B cell (primary cell): Measurements from ENCODE around the gene LRTM2. TPM values are rescaled to one million over a fixed set of nuclear protein-coding genes. Genes with fewer than 3 reads are reported as not detected.

Source experiments
- ATAC-seq: fragments of 200-7000 bp; cut with Tn5 transposase; one replicate; pipeline ENCODE4 v1.10.0; 2021; ENCODE audit warnings: low read depth, mild to moderate bottlenecking, moderate number of reproducible peaks, moderate library complexity
- CTCF ChIA-PET: fragments of 350-600 bp; sonication (Branson Sonifier 250); formaldehyde crosslinking; loops from one replicate; lab custom pipeline; 2021; ENCODE audit warnings: antibody characterized with exemption, inconsistent platforms; lab: Charles Lee
- POLR2A ChIA-PET: fragments of 350-600 bp; sonication (Branson Sonifier 250); formaldehyde crosslinking; loops from one replicate; lab custom pipeline; 2021; ENCODE audit warnings: antibody characterized with exemption; lab: Charles Lee
- DNase-seq: peaks from one replicate; pipeline ENCODE4 v3.0.0; 2013
- H2AFZ ChIP-seq: 2 replicates; pipeline ENCODE4 v1.6.1; 2012; ENCODE audit warnings: mild to moderate bottlenecking, low read depth, low read length; ENCODE audit not compliant: insufficient read depth, poor library complexity, severe bottlenecking
- H3K27ac ChIP-seq, 2 donors: 1 replicate in 1 of 2; 2 replicates in 1 of 2; pipeline ENCODE4 v1.5.1; 2012 to 2013; ENCODE audit warnings: low read length in 2 of 2, mild to moderate bottlenecking in 2 of 2, moderate library complexity in 1 of 2
- H3K27me3 ChIP-seq, 4 experiments: fragments of 200-600 bp in 1 of 4; sonication (generic) in 1 of 4; replicated peaks in 1 of 4; 1 replicate in 2 of 4; 2 replicates in 2 of 4; pipeline versions ENCODE4 v1.6.1 to v1.7.0; 2013 to 2016; ENCODE audit warnings: low read length in 3 of 4, mild to moderate bottlenecking in 2 of 4, mixed read lengths in 1 of 4, moderate library complexity in 1 of 4; ENCODE audit not compliant: insufficient read depth in 4 of 4, control insufficient read depth in 3 of 4; ENCODE audit errors: control extremely low read depth in 1 of 4
- H3K36me3 ChIP-seq, 2 experiments: replicated peaks in 1 of 2; 1 replicate in 1 of 2; 2 replicates in 1 of 2; pipeline versions ENCODE4 v1.6.1 to v1.7.1; 2013; ENCODE audit warnings: low read length in 1 of 2; ENCODE audit not compliant: insufficient read depth in 2 of 2, control insufficient read depth in 1 of 2; ENCODE audit errors: control extremely low read depth in 1 of 2, extremely low read depth in 1 of 2
- H3K4me1 ChIP-seq, 2 donors: fragments of 200-600 bp in 1 of 2; sonication (generic) in 1 of 2; 1 replicate in 1 of 2; 2 replicates in 1 of 2; pipeline versions ENCODE4 v1.5.1 to v1.6.1; 2013 to 2017; ENCODE audit warnings: low read length in 2 of 2; ENCODE audit not compliant: control insufficient read depth in 2 of 2, insufficient read depth in 2 of 2
- H3K4me2 ChIP-seq: replicated peaks from 2 replicates; pipeline ENCODE3; 2012; ENCODE audit warnings: mild to moderate bottlenecking, low read depth, low read length; ENCODE audit not compliant: poor library complexity, severe bottlenecking
- H3K4me3 ChIP-seq, 5 experiments: fragments of 200-600 bp in 1 of 5; sonication (generic) in 1 of 5; 1 replicate in 3 of 5; 2 replicates in 2 of 5; pipeline versions ENCODE4 v1.5.1 to v1.7.0; 2011 to 2016; ENCODE audit warnings: low read length in 4 of 5, mild to moderate bottlenecking in 4 of 5, low read depth in 2 of 5, control low read depth in 1 of 5, moderate library complexity in 1 of 5; ENCODE audit not compliant: insufficient read depth in 1 of 5; ENCODE audit errors: control extremely low read depth in 1 of 5, extremely low read depth in 1 of 5
- H3K79me2 ChIP-seq: fragments of 200-600 bp; sonication (generic); one replicate; pipeline ENCODE4 v1.6.0; 2016; ENCODE audit warnings: low read length; ENCODE audit not compliant: control insufficient read depth, insufficient read depth
- H3K9ac ChIP-seq: fragments of 200-600 bp; sonication (generic); 2 replicates; pipeline ENCODE4 v1.6.1; 2017; ENCODE audit warnings: mild to moderate bottlenecking, low read length, moderate library complexity
- H3K9me3 ChIP-seq, 3 donors: one replicate each; pipeline versions ENCODE4 v1.6.1 to v1.7.1; 2013; ENCODE audit warnings: low read length in 2 of 3; ENCODE audit not compliant: control insufficient read depth in 2 of 3, insufficient read depth in 1 of 3; ENCODE audit errors: control extremely low read depth in 1 of 3
- H4K20me1 ChIP-seq: 2 replicates; pipeline ENCODE4 v1.6.0; 2012; ENCODE audit warnings: mild to moderate bottlenecking, low read length; ENCODE audit not compliant: insufficient read depth, control insufficient read depth, poor library complexity, severe bottlenecking
- H3K27ac Mint-ChIP-seq: one replicate; pipeline ENCODE4 v1.8.0; 2021; ENCODE audit warnings: mixed read lengths
- H3K27me3 Mint-ChIP-seq: one replicate; pipeline ENCODE4 v1.8.0; 2021; ENCODE audit warnings: mixed read lengths
- H3K4me1 Mint-ChIP-seq: one replicate; pipeline ENCODE4 v1.8.0; 2021; ENCODE audit warnings: mixed read lengths
- H3K4me3 Mint-ChIP-seq: one replicate; pipeline ENCODE4 v1.8.0; 2021; ENCODE audit warnings: mixed read lengths
- H3K9me3 Mint-ChIP-seq: one replicate; pipeline ENCODE4 v1.8.0; 2022; ENCODE audit warnings: mixed read lengths; ENCODE audit not compliant: insufficient read depth
- CTCF ChIP-seq: fragments of 200-600 bp; IDR thresholded peaks from one replicate; pipeline ENCODE4 v1.8.0; 2022; ENCODE audit warnings: antibody characterized with exemption, mild to moderate bottlenecking
- EZH2 ChIP-seq: IDR thresholded peaks from 2 replicates; pipeline ENCODE4 v1.6.1; 2012; ENCODE audit warnings: borderline replicate concordance, low read depth, mild to moderate bottlenecking, moderate library complexity, low read length; ENCODE audit not compliant: insufficient read depth, poor library complexity, severe bottlenecking
- WGBS: methylation state at CpG from one replicate; pipeline ENCODE4 v1.1.5; 2013; ENCODE audit warnings: missing lambda C conversion rate; ENCODE audit not compliant: insufficient coverage; 5-methylcytosine and 5-hydroxymethylcytosine counted together
- intact Hi-C: fragments of 100-400 bp; cut with micrococcal nuclease; formaldehyde crosslinking; loops from one replicate; pipeline ENCODE4 v1.10.0; 2022
- polyA plus RNA-seq: library from polyadenylated mRNA; depleted of rRNA; stranded (reverse); fragments of >200 nt; gene quantifications from 2 replicates; pipeline ENCODE4 v1.2.3, GENCODE V29; 2012
- total RNA-seq, 2 donors: library from RNA; stranded (reverse); fragments of 120-200 nt in 1 of 2; gene quantifications; 1 replicate in 1 of 2; 2 replicates in 1 of 2; pipeline versions ENCODE4 v1.2.3 to v1.2.4, GENCODE V29; 2013 to 2022

Gene LRTM2
- total and polyA plus RNA-seq, 2 donors (not counting 1 experiment from before 2014, with no cell fraction given): not detected

GRCh38 chr12:1880153-1880845 lies 59.9 kb downstream of the LRTM2 start:
- H3K4me3 Mint-ChIP-seq: no peak overlapping the region
- H3K9me3 ChIP-seq: no peaks in the 10 kb centered on the region
- no peaks in the 10 kb centered on the region for H4K20me1 ChIP-seq
- H3K27ac Mint-ChIP-seq: no peak overlapping the region
- CTCF ChIA-PET: no interaction called here
- TF ChIP-seq CTCF (no peak), EZH2 (no peak)
- H2AFZ ChIP-seq: no peak overlapping the region
- no peak overlapping the region for H3K4me3 ChIP-seq
- H3K36me3 ChIP-seq: no peaks in the 10 kb centered on the region
- WGBS: 90% methylated on average over 10 of the region's 18 CpGs
- no peak overlapping the region for H3K9ac ChIP-seq
- peaks cover 19% of the 10 kb centered on the region for H3K27me3 Mint-ChIP-seq
- no peak overlapping the region for H3K27ac ChIP-seq
- DNase-seq (no peak), ATAC-seq (no peak)
- H3K9me3 Mint-ChIP-seq: no peaks in the 10 kb centered on the region
- no peaks in the 10 kb centered on the region for H3K79me2 ChIP-seq
- no peak overlapping the region for H3K4me2 ChIP-seq
- POLR2A ChIA-PET: no interaction called here
- no peaks in the 10 kb centered on the region for H3K4me1 Mint-ChIP-seq
- intact Hi-C loops: no loop called here
- H3K4me1 ChIP-seq: no peaks in the 10 kb centered on the region
- no peaks in the 10 kb centered on the region for H3K27me3 ChIP-seq

GRCh38 chr12:1880876-1881275 lies 60.5 kb downstream of the LRTM2 start:
- Histone ChIP-seq H3K9ac (no peak overlapping the region), H3K9me3 (no peaks in the 10 kb centered on the region), H3K36me3 (no peaks in the 10 kb centered on the region), H3K4me2 (no peak overlapping the region), H3K4me1 (no peaks in the 10 kb centered on the region), H2AFZ (no peak overlapping the region), H3K27me3 (no peaks in the 10 kb centered on the region), H3K4me3 (no peak overlapping the region), H3K27ac (no peak overlapping the region), H4K20me1 (no peaks in the 10 kb centered on the region), H3K79me2 (no peaks in the 10 kb centered on the region)
- H3K4me3 Mint-ChIP-seq: no peak overlapping the region
- ATAC-seq: no peak
- peaks cover 18% of the 10 kb centered on the region for H3K27me3 Mint-ChIP-seq
- no peak overlapping the region for H3K27ac Mint-ChIP-seq
- H3K4me1 Mint-ChIP-seq: no peaks in the 10 kb centered on the region
- CTCF ChIA-PET: no interaction called here
- 99% methylated on average over 7 of the region's 7 CpGs for WGBS
- POLR2A ChIA-PET: no interaction called here
- TF ChIP-seq CTCF (no peak), EZH2 (no peak)
- intact Hi-C loops: no loop called here
- H3K9me3 Mint-ChIP-seq: no peaks in the 10 kb centered on the region
- DNase-seq: no peak
